GM13977 (cell line): ENCODE measurements around the gene MAT2A.

Experiments used
- DNase-seq: peaks from one replicate; pipeline ENCODE4 v3.0.0; 2012; ENCODE audit warnings: low spot score
- CTCF ChIP-seq: IDR thresholded peaks from 2 replicates; pipeline ENCODE4 v1.5.1; 2012; ENCODE audit warnings: mild to moderate bottlenecking, control low read depth; ENCODE audit not compliant: insufficient read depth; ENCODE audit errors: extremely low read depth, missing control alignments
- in situ Hi-C: fragments of 300-500 bp; cut with MboI; formaldehyde crosslinking; loops from one replicate; pipeline ENCODE4 v1.12.0; 2022; ENCODE audit warnings: low sequenced_read_pairs, low pct_unique_long_range_greater_than_20kb, mixed read lengths, inconsistent platforms; ENCODE audit not compliant: unreplicated experiment

Gene MAT2A

GRCh38 chr2:85547859-85548607 is 9.1 kb downstream of the MAT2A start:
- in situ Hi-C loops, result no loop called here
- TF ChIP-seq CTCF, result no peak
- no peak for DNase-seq

- in situ Hi-C loops, result no loop called here
- no peak for DNase-seq
- no peak for TF ChIP-seq CTCF
Observed at GRCh38 chr2:85548608-85548900, 9.6 kb downstream of the MAT2A start.

GRCh38 chr2:85549095-85549494 is 10.1 kb downstream of the MAT2A start:
- no peak for TF ChIP-seq CTCF
- DNase-seq, result no peak
- in situ Hi-C loops, result no loop called here

- no peak for TF ChIP-seq CTCF
- in situ Hi-C loops, result loop anchor here (5.0 kb wide), 1 partner anchor 128 kb away; no protein-coding TSS in a partner anchor
- no peak for DNase-seq
Observed at GRCh38 chr2:85549826-85550225, 10.9 kb downstream of the MAT2A start.

GRCh38 chr2:85550486-85550885 is 11.5 kb downstream of the MAT2A start:
- in situ Hi-C loops, result loop anchor here (5.0 kb wide), 1 partner anchor 128 kb away; no protein-coding TSS in a partner anchor
- TF ChIP-seq CTCF, result no peak
- no peak for DNase-seq

GRCh38 chr2:85551698-85552678 is 13.0 kb downstream of the MAT2A start:
- in situ Hi-C loops, result loop anchor here (5.0 kb wide), 1 partner anchor 130 kb away; no protein-coding TSS in a partner anchor
- peak; percentile 86 for TF ChIP-seq CTCF
- DNase-seq, result peak; percentile 69
